ENCODE results near the gene HLA-E. TPM values are rescaled to one million over a fixed set of nuclear protein-coding genes. Genes with fewer than 3 reads are reported as not detected.
A peak's percentile ranks its signal among the peaks of the same experiment; 100 is the strongest.

The HLA-E gene
- total and polyA plus RNA-seq, 10 of the 15 experiments (the other 5 are each of a cell fraction or from before 2014, with no cell fraction given) = 35.1 to 483 (median 267) TPM

DNA sequence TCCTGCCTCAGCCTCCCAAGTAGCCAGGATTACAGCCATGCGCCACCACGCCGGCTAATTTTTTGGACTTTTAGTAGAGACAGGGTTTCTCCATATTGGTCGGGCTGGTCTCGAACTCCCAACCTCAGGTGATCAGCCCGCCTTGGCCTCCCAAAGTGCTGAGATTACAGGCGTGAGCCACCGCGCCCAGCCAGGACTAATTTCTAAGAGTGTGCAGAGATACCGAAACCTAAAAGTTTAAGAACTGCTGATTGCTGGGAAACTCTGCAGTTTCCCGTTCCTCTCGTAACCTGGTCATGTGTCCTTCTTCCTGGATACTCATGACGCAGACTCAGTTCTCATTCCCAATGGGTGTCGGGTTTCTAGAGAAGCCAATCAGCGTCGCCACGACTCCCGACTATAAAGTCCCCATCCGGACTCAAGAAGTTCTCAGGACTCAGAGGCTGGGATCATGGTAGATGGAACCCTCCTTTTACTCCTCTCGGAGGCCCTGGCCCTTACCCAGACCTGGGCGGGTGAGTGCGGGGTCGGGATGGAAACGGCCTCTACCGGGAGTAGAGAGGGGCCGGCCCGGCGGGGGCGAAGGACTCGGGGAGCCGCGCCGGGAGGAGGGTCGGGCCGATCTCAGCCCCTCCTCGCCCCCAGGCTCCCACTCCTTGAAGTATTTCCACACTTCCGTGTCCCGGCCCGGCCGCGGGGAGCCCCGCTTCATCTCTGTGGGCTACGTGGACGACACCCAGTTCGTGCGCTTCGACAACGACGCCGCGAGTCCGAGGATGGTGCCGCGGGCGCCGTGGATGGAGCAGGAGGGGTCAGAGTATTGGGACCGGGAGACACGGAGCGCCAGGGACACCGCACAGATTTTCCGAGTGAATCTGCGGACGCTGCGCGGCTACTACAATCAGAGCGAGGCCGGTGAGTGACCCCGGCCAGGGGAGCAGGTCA lies at the start of gene HLA-E (continued):
- TF ChIP-seq STAT3 (IDR thresholded peaks at IDR 0.05; ENCODE audit: low read depth, low read length) (peak; percentile 95), CREM (IDR thresholded peaks at IDR 0.05; ENCODE audit: low read depth) (peak; percentile 95), NBN (IDR thresholded peaks at IDR 0.05) (peak; percentile 88), KLF5 (IDR thresholded peaks at IDR 0.05; ENCODE audit: partially characterized antibody) (peak; percentile 87), SMARCA5 (IDR thresholded peaks at IDR 0.05) (peak; percentile 90), POU2F2 (IDR thresholded peaks at IDR 0.05; ENCODE audit: borderline replicate concordance, low read depth, low read length) (peak; percentile 96), IKZF2 (IDR thresholded peaks at IDR 0.05) (peak in 1 of 2 experiments; percentile 31; a peak in 1 of 4 replicates), RELA (IDR thresholded peaks at IDR 0.05; ENCODE audit: borderline replicate concordance, partially characterized antibody) (peak; percentile 15), SPI1 (IDR thresholded peaks at IDR 0.05; ENCODE audit: borderline replicate concordance, insufficient read depth, low read depth, low read length) (peak; percentile 51; the same call in 1 of the 2 replicates), BACH1 (IDR thresholded peaks at IDR 0.05; ENCODE audit: borderline replicate concordance) (peak; percentile 95), CHD1 (IDR thresholded peaks at IDR 0.05; ENCODE audit: low read depth, low read length) (no peak), EED (IDR thresholded peaks at IDR 0.05; ENCODE audit: low read depth) (no peak), STAT1 (conservative IDR thresholded peaks at IDR 0.05) (peak; percentile 57; the same call in 1 of the 2 replicates), ZBED1 (IDR thresholded peaks at IDR 0.05; ENCODE audit: borderline replicate concordance) (peak; percentile 89), IKZF1 (conservative IDR thresholded peaks at IDR 0.05) (peak; percentile 67; the same call in 1 of the 2 replicates)
- TF ChIP-seq, protein P1, sequence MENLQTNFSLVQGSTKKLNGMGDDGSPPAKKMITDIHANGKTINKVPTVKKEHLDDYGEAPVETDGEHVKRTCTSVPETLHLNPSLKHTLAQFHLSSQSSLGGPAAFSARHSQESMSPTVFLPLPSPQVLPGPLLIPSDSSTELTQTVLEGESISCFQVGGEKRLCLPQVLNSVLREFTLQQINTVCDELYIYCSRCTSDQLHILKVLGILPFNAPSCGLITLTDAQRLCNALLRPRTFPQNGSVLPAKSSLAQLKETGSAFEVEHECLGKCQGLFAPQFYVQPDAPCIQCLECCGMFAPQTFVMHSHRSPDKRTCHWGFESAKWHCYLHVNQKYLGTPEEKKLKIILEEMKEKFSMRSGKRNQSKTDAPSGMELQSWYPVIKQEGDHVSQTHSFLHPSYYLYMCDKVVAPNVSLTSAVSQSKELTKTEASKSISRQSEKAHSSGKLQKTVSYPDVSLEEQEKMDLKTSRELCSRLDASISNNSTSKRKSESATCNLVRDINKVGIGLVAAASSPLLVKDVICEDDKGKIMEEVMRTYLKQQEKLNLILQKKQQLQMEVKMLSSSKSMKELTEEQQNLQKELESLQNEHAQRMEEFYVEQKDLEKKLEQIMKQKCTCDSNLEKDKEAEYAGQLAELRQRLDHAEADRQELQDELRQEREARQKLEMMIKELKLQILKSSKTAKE (IDR thresholded peaks at IDR 0.05; ENCODE audit: low read depth, poor library complexity, severe bottlenecking) = peak; percentile 80
- TF ChIP-seq, protein P2, sequence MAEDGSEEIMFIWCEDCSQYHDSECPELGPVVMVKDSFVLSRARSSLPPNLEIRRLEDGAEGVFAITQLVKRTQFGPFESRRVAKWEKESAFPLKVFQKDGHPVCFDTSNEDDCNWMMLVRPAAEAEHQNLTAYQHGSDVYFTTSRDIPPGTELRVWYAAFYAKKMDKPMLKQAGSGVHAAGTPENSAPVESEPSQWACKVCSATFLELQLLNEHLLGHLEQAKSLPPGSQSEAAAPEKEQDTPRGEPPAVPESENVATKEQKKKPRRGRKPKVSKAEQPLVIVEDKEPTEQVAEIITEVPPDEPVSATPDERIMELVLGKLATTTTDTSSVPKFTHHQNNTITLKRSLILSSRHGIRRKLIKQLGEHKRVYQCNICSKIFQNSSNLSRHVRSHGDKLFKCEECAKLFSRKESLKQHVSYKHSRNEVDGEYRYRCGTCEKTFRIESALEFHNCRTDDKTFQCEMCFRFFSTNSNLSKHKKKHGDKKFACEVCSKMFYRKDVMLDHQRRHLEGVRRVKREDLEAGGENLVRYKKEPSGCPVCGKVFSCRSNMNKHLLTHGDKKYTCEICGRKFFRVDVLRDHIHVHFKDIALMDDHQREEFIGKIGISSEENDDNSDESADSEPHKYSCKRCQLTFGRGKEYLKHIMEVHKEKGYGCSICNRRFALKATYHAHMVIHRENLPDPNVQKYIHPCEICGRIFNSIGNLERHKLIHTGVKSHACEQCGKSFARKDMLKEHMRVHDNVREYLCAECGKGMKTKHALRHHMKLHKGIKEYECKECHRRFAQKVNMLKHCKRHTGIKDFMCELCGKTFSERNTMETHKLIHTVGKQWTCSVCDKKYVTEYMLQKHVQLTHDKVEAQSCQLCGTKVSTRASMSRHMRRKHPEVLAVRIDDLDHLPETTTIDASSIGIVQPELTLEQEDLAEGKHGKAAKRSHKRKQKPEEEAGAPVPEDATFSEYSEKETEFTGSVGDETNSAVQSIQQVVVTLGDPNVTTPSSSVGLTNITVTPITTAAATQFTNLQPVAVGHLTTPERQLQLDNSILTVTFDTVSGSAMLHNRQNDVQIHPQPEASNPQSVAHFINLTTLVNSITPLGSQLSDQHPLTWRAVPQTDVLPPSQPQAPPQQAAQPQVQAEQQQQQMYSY (CRISPR knock-in tag; IDR thresholded peaks at IDR 0.05) = peak; percentile 65
- TF ChIP-seq, protein P3, sequence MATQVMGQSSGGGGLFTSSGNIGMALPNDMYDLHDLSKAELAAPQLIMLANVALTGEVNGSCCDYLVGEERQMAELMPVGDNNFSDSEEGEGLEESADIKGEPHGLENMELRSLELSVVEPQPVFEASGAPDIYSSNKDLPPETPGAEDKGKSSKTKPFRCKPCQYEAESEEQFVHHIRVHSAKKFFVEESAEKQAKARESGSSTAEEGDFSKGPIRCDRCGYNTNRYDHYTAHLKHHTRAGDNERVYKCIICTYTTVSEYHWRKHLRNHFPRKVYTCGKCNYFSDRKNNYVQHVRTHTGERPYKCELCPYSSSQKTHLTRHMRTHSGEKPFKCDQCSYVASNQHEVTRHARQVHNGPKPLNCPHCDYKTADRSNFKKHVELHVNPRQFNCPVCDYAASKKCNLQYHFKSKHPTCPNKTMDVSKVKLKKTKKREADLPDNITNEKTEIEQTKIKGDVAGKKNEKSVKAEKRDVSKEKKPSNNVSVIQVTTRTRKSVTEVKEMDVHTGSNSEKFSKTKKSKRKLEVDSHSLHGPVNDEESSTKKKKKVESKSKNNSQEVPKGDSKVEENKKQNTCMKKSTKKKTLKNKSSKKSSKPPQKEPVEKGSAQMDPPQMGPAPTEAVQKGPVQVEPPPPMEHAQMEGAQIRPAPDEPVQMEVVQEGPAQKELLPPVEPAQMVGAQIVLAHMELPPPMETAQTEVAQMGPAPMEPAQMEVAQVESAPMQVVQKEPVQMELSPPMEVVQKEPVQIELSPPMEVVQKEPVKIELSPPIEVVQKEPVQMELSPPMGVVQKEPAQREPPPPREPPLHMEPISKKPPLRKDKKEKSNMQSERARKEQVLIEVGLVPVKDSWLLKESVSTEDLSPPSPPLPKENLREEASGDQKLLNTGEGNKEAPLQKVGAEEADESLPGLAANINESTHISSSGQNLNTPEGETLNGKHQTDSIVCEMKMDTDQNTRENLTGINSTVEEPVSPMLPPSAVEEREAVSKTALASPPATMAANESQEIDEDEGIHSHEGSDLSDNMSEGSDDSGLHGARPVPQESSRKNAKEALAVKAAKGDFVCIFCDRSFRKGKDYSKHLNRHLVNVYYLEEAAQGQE (IDR thresholded peaks at IDR 0.05; ENCODE audit: low read depth, low read length) = no peak
- TF ChIP-seq, protein P4, sequence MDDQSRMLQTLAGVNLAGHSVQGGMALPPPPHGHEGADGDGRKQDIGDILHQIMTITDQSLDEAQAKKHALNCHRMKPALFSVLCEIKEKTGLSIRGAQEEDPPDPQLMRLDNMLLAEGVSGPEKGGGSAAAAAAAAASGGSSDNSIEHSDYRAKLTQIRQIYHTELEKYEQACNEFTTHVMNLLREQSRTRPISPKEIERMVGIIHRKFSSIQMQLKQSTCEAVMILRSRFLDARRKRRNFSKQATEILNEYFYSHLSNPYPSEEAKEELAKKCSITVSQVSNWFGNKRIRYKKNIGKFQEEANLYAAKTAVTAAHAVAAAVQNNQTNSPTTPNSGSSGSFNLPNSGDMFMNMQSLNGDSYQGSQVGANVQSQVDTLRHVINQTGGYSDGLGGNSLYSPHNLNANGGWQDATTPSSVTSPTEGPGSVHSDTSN (IDR thresholded peaks at IDR 0.05; ENCODE audit: insufficient replicate concordance, low read depth, low read length) = peak; percentile 9

Data from GM12878 (cell line).